Uterus (tissue), 2 donors: ENCODE data around the gene CALY.

Experiments used
- CTCF ChIP-seq, 4 experiments: fragments of 200-600 bp in 2 of 4; fragments of 450-650 bp in 2 of 4; sonication (generic) in 2 of 4; IDR thresholded peaks; one replicate each; pipeline ENCODE4 v1.5.1; 2016 to 2019; ENCODE audit warnings: antibody characterized with exemption in 4 of 4, mild to moderate bottlenecking in 2 of 4, moderate library complexity in 1 of 4
- POLR2A ChIP-seq, 2 donors: fragments of 450-650 bp; IDR thresholded peaks; one replicate each; pipeline ENCODE4 v1.6.1; 2016; ENCODE audit warnings: antibody characterized with exemption in 2 of 2, mild to moderate bottlenecking in 1 of 2, moderate library complexity in 1 of 2

GRCh38 chr10:133364645-133365431 is 28.1 kb upstream of the CALY start:
- TF ChIP-seq CTCF (IDR thresholded peaks at IDR 0.05), result no peak
- TF ChIP-seq POLR2A (IDR thresholded peaks at IDR 0.05), result no peak
